ENCODE measurements around the gene NR1D2.
"Not testable (repeated sequence)": the region's sequence is repeated elsewhere in the genome, so short reads cannot be mapped to it uniquely, and the experiment has no call there.

The NR1D2 gene

DNA sequence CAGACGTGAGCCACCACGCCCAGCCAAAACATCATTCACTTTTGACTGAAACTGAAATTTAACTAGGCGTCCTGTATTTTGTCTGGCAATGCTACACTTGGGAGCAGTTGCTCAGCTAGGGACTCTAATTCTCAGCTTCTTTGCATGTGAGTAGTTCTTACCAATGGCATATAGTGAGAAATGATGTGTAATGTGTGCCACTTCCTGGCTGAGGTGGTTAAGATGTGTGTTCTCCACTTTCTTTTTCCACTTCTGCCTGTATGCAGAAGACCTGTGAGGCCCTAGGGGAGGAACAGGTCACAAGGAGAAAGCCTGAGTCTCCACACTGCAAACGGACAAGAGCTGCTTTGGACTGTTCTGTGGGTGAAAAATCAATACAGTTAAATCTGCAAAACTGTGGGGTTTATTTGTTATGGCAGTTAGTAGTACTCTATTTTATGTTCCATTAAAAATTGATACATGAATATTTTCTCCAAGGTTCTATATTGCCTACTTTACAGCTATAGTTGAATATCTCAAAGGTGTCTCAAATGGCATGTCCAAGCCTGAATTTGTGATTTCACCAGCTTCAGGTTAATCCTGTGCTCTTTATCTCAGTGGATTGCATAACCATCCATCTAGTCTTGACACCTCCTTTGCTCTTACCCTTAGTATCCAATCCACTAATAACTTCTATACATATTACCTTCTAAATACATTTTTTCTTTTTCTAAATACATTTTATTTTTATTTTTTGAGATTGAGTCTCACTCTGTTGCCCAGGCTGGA is 59.3 kb downstream of the NR1D2 start:
- DNase-seq (ENCODE audit: low read depth in 2 of 2) = no peak

DNA sequence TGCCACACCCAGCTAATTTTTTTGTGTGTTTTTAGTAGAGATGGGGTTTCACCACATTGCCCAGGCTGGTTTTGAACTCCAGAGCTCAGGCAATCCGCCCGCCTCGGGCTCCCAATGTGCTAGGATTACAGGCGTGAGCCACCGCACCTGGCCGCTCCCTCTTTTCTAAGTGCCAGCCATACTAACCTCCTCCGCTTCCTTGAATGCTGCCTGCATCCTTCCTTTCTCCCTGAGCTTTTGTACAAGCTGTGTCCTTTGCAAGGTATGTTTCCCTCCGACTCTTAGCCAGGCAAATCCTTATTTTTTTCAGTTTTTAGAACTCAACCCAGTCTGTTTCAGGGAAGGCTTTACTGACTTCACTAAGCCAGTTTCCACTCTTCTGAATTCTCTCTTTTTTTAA is 60.6 kb downstream of the NR1D2 start:
- DNase-seq (ENCODE audit: low read depth in 2 of 2) = no peak

- not testable (repeated sequence) for DNase-seq (ENCODE audit: low read depth in 2 of 2)
These were observed 65.7 kb downstream of the NR1D2 start for GRCh38 chr3:24010834-24011233.

DNA sequence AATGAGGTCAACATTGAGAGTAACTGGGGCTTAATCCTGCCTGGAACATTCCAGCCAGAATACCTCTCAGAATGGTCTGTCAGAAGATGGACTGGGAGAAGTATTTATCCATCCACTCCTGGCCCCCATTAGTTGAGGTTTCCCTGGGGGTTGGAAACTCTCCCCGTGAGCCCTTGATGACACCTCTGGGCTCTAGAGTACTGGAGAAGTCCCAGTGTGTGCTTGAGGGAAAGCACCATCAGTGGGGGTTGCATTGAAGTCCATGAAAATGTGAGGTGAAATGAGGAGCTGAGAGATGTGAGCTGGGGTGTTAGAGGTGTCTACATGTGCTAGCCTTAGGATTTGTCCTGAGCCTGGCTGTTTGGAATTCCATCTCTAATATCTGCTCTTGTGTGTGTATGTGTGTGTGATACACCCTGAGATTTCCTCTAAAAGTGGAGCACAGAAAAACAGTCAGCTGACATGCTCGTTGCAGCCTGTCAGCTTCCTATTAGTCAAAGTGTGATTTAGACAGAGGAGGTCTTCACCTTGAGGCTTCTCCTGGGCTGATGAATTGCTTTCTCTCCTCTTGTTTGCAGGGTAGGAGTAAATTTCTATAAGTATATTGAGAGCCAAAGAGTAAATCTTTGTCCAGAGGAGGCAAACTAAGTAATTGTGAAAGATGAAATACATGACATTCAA is 67.6 kb downstream of the NR1D2 start:
- DNase-seq (ENCODE audit: low read depth in 2 of 2) = no peak

DNA sequence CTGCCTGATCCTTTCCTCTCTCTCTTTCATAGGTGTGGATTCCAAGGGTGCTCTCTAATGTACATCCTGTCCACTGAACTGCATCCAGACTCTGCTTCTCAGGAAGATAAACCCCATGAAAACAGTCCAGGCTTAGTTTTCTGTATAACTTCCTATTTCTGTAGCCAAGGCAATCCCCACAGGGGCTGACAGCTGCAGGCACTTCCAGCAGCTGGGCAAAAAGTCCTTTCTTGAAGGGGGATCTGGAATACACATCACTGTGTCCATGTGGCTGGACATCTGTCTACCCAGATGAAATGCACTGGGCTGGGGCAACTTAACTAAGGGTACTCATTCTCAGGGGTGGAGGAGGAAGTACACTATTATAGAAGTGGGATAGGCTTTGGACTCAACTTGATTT is 72.2 kb downstream of the NR1D2 start:
- DNase-seq (ENCODE audit: low read depth in 2 of 2) = no peak

DNA sequence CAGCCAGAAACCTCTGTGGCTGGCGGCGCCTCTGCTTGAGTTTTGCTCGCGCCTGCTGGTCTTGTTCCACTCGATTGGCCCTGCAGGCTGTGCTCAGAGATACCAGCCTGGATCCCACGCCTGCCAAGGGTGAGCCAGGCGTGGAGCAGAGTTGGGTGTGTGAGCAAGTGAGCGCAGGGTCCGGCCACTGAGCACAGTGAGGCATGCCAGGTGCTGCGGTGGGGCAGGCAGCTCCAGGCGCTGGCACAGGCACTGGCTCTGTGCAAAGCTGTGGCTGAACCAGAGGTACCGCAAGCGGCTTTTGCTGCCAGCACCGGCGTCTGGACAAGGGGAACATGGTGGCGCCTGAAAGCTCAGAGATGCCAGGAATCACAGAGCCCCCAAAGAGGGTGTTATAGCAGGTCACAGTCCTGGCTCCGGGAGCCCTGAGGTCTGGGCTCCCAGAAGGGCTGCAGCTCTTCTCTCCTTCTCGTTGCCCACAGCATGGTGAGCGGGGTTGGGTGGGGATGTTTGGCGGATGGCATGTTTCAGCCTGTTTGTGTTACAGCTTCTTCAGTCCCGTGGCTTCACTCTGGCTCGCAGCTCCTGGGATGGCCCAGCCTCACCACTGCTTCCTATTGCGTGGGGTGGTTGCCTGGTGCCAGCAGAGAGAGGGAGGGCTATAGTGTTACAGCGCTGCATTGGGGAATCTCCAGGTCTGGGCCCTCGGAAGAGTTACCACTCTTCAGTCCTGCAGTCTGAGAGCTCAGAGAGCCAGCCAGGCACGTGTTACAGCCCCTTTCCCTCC is 73.9 kb downstream of the NR1D2 start:
- DNase-seq (ENCODE audit: low read depth in 2 of 2) = no peak

- DNase-seq (ENCODE audit: low read depth in 2 of 2) = no peak
These were observed 74.5 kb downstream of the NR1D2 start for GRCh38 chr3:24019585-24019984.

GRCh38 chr3:24020036-24020691 is 75.1 kb downstream of the NR1D2 start:
- no peak for DNase-seq (ENCODE audit: low read depth in 2 of 2)

DNA sequence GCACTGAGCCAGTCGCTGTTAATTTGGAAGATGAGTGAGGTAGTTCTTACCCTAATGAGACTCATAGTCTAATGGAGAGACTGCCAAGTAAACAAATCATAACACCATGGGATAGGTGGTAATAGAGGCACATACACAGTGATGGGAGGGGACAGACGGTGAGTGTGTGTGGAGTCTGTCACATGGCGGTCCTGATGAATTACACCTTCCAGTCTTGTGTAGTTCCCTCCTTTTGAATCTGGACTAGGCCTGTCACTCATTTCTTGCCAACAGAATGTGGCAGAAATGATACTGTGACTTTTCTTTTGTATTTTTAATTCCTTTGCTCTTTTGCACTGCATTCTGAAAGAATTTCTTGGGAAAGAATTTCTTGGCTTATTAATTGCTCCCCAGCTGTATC is 78.1 kb downstream of the NR1D2 start:
- DNase-seq (ENCODE audit: low read depth in 2 of 2) = no peak

DNA sequence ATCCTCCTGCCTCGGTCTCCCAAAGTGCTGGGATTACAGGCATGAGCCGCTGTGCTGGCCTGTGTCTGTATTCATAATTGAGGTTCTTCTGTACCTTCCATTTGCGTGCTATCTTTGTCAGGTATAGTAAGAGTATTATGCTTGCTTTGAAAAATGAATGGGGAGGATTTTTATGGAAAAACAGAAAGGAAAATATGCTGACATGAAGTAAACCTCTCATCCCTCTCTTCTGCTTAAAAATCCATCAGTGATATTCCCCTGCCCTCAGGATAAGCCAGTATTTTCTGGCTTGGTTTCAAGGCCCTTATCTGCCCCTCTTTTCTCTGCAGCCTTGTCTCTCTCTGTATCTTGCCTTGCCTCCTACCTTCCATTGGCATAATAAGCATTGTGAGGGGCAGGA is 80.7 kb downstream of the NR1D2 start:
- DNase-seq (ENCODE audit: low read depth in 2 of 2) = no peak

GRCh38 chr3:24026665-24027064 is 81.6 kb downstream of the NR1D2 start:
- DNase-seq (ENCODE audit: low read depth in 2 of 2) = not testable (repeated sequence)

- DNase-seq (ENCODE audit: low read depth in 2 of 2) = no peak
These were observed 82.9 kb downstream of the NR1D2 start for GRCh38 chr3:24027946-24028345.

Measured in stimulated activated CD4-positive, alpha-beta T cell treated with anti-CD3 and anti-CD28 coated beads, Interleukin-1b, Interleukin-23, amount 100 ng/mL, for 4 hours (primary cell).